PFSK-1 (cell line): ENCODE data around the gene GLB1L.

Experiments
- FOXP2 ChIP-seq: optimal IDR thresholded peaks from 2 replicates; pipeline ENCODE3; 2011; ENCODE audit warnings: borderline replicate concordance, control low read depth, inconsistent platforms; ENCODE audit not compliant: insufficient read depth; ENCODE audit errors: extremely low read length, extremely low read depth
- POLR2AphosphoS5 ChIP-seq: IDR thresholded peaks from 2 replicates; pipeline ENCODE4 v1.6.1; 2012; ENCODE audit warnings: low read depth, mild to moderate bottlenecking, control low read depth, low read length, moderate library complexity
- SIN3A ChIP-seq: IDR thresholded peaks from 2 replicates; pipeline ENCODE4 v1.6.1; 2012; ENCODE audit warnings: mild to moderate bottlenecking, low read length, moderate library complexity, borderline replicate concordance; ENCODE audit not compliant: insufficient read depth
- TAF1 ChIP-seq: IDR thresholded peaks from 2 replicates; pipeline ENCODE4 v1.6.1; 2012; ENCODE audit warnings: low read length, control low read depth, borderline replicate concordance; ENCODE audit not compliant: insufficient read depth
- TF ChIP-seq, protein P1 (sequence below), 2 experiments: IDR thresholded peaks; 2 replicates each; pipeline versions ENCODE4 v1.6.1 to v1.8.0; 2011 to 2012; ENCODE audit warnings: low read depth in 2 of 2, low read length in 2 of 2, control low read depth in 1 of 2, inconsistent platforms in 1 of 2, mild to moderate bottlenecking in 1 of 2, moderate library complexity in 1 of 2; ENCODE audit not compliant: insufficient read depth in 1 of 2

Gene GLB1L

DNA sequence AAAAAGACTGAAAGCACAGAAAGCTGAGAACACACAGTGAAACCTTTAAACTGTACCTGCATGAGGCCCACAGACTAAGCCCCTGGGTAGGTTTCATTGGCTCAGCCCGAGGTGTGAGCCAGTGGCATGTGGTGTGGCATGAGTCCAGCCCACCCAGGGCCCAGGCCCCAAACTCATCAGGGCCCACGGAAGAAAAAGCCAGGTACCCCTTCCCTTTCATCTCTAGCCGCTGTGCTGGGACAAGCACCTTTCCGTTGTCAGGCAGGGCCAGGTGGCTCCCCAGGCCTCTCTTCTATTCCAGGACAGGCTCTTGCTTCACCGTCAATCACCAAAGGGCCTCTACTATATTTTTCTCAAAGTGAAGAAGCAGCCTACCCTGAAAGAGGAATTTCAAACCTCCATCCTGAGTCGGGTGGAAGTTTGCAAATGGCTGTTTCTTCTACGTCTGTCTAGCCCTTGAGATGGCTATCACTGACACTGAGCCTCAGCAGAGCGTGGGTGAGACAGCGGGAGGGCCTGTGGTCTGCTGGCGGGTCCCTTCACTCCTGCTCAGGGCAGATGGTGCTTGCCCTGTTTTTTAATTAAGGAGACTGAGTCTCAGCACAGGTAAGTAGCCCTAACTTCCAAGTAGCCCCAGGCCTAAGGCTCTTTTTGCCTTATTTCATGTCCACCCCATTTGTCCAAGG is 42.5 kb upstream of the GLB1L start:
- no peak for TF ChIP-seq TAF1
- TF ChIP-seq SIN3A, result no peak
- no peak for TF ChIP-seq POLR2AphosphoS5
- TF ChIP-seq FOXP2, result no peak
- TF ChIP-seq, protein P1, sequence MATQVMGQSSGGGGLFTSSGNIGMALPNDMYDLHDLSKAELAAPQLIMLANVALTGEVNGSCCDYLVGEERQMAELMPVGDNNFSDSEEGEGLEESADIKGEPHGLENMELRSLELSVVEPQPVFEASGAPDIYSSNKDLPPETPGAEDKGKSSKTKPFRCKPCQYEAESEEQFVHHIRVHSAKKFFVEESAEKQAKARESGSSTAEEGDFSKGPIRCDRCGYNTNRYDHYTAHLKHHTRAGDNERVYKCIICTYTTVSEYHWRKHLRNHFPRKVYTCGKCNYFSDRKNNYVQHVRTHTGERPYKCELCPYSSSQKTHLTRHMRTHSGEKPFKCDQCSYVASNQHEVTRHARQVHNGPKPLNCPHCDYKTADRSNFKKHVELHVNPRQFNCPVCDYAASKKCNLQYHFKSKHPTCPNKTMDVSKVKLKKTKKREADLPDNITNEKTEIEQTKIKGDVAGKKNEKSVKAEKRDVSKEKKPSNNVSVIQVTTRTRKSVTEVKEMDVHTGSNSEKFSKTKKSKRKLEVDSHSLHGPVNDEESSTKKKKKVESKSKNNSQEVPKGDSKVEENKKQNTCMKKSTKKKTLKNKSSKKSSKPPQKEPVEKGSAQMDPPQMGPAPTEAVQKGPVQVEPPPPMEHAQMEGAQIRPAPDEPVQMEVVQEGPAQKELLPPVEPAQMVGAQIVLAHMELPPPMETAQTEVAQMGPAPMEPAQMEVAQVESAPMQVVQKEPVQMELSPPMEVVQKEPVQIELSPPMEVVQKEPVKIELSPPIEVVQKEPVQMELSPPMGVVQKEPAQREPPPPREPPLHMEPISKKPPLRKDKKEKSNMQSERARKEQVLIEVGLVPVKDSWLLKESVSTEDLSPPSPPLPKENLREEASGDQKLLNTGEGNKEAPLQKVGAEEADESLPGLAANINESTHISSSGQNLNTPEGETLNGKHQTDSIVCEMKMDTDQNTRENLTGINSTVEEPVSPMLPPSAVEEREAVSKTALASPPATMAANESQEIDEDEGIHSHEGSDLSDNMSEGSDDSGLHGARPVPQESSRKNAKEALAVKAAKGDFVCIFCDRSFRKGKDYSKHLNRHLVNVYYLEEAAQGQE (IDR thresholded peaks at IDR 0.05; ENCODE audit: insufficient read depth in 1 of 2, low read depth in 2 of 2, low read length in 2 of 2), result no peak

DNA sequence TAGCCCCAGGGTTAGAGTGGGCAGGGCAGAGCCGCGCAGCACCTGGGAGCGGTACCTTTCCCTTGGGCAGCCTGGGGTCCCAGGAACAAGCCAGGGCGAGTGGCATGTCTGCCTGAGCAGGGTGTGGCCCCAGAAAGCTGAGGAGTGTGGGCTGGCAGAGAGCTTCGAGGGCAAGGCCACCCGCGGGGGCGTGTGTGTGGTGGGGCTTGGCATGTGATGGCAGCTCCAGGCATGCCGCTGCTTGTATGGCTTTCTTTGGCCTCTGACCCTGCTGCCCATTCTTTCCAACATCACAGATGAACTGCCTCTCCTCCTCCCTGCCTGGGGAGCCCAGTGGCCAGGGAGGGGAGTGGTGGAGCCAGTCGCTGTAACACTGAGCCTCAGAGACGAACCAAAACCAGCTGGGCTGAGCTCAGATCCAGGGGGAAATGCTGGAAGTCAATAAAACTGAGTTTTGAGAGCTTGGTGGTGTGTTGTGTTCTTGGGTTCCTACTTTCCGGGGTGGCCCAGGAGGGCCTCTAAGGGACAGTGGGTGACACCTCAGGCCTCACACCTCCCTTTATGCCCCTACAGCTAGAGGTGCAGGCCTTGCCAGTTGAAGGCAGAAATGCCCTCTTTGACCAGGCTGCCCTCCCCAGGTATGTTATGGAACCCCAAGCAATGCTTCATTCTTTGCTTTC is 41.3 kb upstream of the GLB1L start:
- TF ChIP-seq, protein P1 (IDR thresholded peaks at IDR 0.05; ENCODE audit: insufficient read depth in 1 of 2, low read depth in 2 of 2, low read length in 2 of 2), result no peak
- TF ChIP-seq SIN3A (no peak), POLR2AphosphoS5 (no peak), TAF1 (no peak)

- TF ChIP-seq FOXP2, result no peak
- TF ChIP-seq, protein P1 (IDR thresholded peaks at IDR 0.05; ENCODE audit: insufficient read depth in 1 of 2, low read depth in 2 of 2, low read length in 2 of 2), result no peak
- TF ChIP-seq TAF1, result no peak
- no peak for TF ChIP-seq SIN3A
- no peak for TF ChIP-seq POLR2AphosphoS5
Observed at GRCh38 chr2:219285894-219286425, 40.7 kb upstream of the GLB1L start.

GRCh38 chr2:219285373-219285735 is 40.1 kb upstream of the GLB1L start:
- no peak for TF ChIP-seq FOXP2
- no peak for TF ChIP-seq POLR2AphosphoS5
- TF ChIP-seq, protein P1 (IDR thresholded peaks at IDR 0.05; ENCODE audit: insufficient read depth in 1 of 2, low read depth in 2 of 2, low read length in 2 of 2), result no peak
- no peak for TF ChIP-seq SIN3A
- no peak for TF ChIP-seq TAF1
